Subcutaneous abdominal adipose tissue (tissue), 5 donors: ENCODE data around the gene SAMD10.

Experiments used
- H3K27ac ChIP-seq: one replicate; pipeline ENCODE4 v1.7.0; 2013; ENCODE audit warnings: low read depth, mild to moderate bottlenecking, inconsistent platforms, low read length, moderate library complexity
- H3K27me3 ChIP-seq, 5 donors: one replicate each; pipeline ENCODE4 v1.7.0; 2013; ENCODE audit warnings: low read length in 5 of 5, inconsistent platforms in 1 of 5; ENCODE audit not compliant: control insufficient read depth in 5 of 5, insufficient read depth in 4 of 5
- H3K36me3 ChIP-seq, 5 donors: one replicate each; pipeline ENCODE4 v1.7.0; 2013; ENCODE audit warnings: low read length in 5 of 5; ENCODE audit not compliant: control insufficient read depth in 5 of 5, insufficient read depth in 5 of 5
- H3K4me1 ChIP-seq, 5 donors: one replicate each; pipeline ENCODE4 v1.7.0; 2013; ENCODE audit warnings: low read length in 5 of 5, mild to moderate bottlenecking in 3 of 5, moderate library complexity in 1 of 5; ENCODE audit not compliant: control insufficient read depth in 5 of 5, insufficient read depth in 5 of 5
- H3K4me3 ChIP-seq, 5 donors: one replicate each; pipeline ENCODE4 v1.7.0; 2013; ENCODE audit warnings: low read length in 5 of 5, low read depth in 1 of 5
- H3K9ac ChIP-seq, 5 donors: one replicate each; pipeline ENCODE4 v1.7.0; 2013; ENCODE audit warnings: low read length in 5 of 5, mild to moderate bottlenecking in 4 of 5, moderate library complexity in 3 of 5
- H3K9me3 ChIP-seq, 5 donors: one replicate each; pipeline ENCODE4 v1.7.0; 2013; ENCODE audit warnings: low read length in 5 of 5; ENCODE audit not compliant: control insufficient read depth in 5 of 5
- donor health status: healthy.
- donor health status: healthy.
- donor health status: healthy.
- donor health status: healthy.
- donor health status: healthy.

SAMD10 gene

GRCh38 chr20:63950701-63951397 lies 28.6 kb downstream of the SAMD10 start:
- peak overlapping the region; percentile 90 for H3K27ac ChIP-seq
- H3K9me3 ChIP-seq, result no peaks in the 10 kb centered on the region
- no peak overlapping the region for H3K4me3 ChIP-seq
- no peaks in the 10 kb centered on the region for H3K27me3 ChIP-seq
- H3K4me1 ChIP-seq, result peaks cover 25 to 83% (median 81%) of the 10 kb centered on the region in 5 donors
- H3K36me3 ChIP-seq, result peaks cover 0 to 12% (median 6%) of the 10 kb centered on the region in 5 donors
- peak overlapping the region in 1 of 5 donors; percentile 56 for H3K9ac ChIP-seq

- Histone ChIP-seq H3K27me3 (no peaks in the 10 kb centered on the region), H3K36me3 (peaks cover 0 to 39% (median 36%) of the 10 kb centered on the region in 5 donors), H3K4me1 (peaks cover 13 to 70% (median 67%) of the 10 kb centered on the region in 5 donors), H3K4me3 (peak overlapping the region; percentile 11 to 56 (median 29)), H3K9me3 (no peaks in the 10 kb centered on the region), H3K27ac (peak overlapping the region; percentile 90), H3K9ac (peak overlapping the region in 1 of 5 donors; percentile 31)
These were observed 31.6 kb downstream of the SAMD10 start for GRCh38 chr20:63947638-63948456.

- no peak overlapping the region for H3K4me3 ChIP-seq
- no peaks in the 10 kb centered on the region for H3K27me3 ChIP-seq
- no peaks in the 10 kb centered on the region for H3K9me3 ChIP-seq
- H3K27ac ChIP-seq, result no peak overlapping the region
- peaks cover 13 to 70% (median 66%) of the 10 kb centered on the region in 5 donors for H3K4me1 ChIP-seq
- H3K36me3 ChIP-seq, result peaks cover 0 to 42% (median 37%) of the 10 kb centered on the region in 5 donors
- peak overlapping the region in 1 of 5 donors; percentile 31 for H3K9ac ChIP-seq
These were observed 32.3 kb downstream of the SAMD10 start for GRCh38 chr20:63946986-63947637.

- no peak overlapping the region for H3K9ac ChIP-seq
- H3K27me3 ChIP-seq, result no peaks in the 10 kb centered on the region
- no peaks in the 10 kb centered on the region for H3K9me3 ChIP-seq
- H3K36me3 ChIP-seq, result peaks cover 0 to 45% (median 37%) of the 10 kb centered on the region in 5 donors
- H3K4me1 ChIP-seq, result peaks cover 13 to 65% (median 57%) of the 10 kb centered on the region in 5 donors
- H3K4me3 ChIP-seq, result no peak overlapping the region
- no peak overlapping the region for H3K27ac ChIP-seq
These were observed 33.2 kb downstream of the SAMD10 start for GRCh38 chr20:63945921-63946920.

GRCh38 chr20:63945031-63945658 lies 34.3 kb downstream of the SAMD10 start:
- H3K9me3 ChIP-seq, result no peaks in the 10 kb centered on the region
- H3K9ac ChIP-seq, result no peak overlapping the region
- no peak overlapping the region for H3K27ac ChIP-seq
- H3K4me3 ChIP-seq, result no peak overlapping the region
- H3K4me1 ChIP-seq, result peaks cover 12 to 55% (median 46%) of the 10 kb centered on the region in 5 donors
- H3K36me3 ChIP-seq, result peaks cover 0 to 54% (median 48%) of the 10 kb centered on the region in 5 donors
- H3K27me3 ChIP-seq, result no peaks in the 10 kb centered on the region

GRCh38 chr20:63944078-63944941 lies 35.1 kb downstream of the SAMD10 start:
- Histone ChIP-seq H3K27me3 (no peaks in the 10 kb centered on the region), H3K4me1 (peaks cover 6 to 47% (median 38%) of the 10 kb centered on the region in 5 donors), H3K36me3 (peaks cover 0 to 61% (median 50%) of the 10 kb centered on the region in 5 donors), H3K4me3 (no peak overlapping the region), H3K27ac (no peak overlapping the region), H3K9ac (no peak overlapping the region), H3K9me3 (no peaks in the 10 kb centered on the region)

GRCh38 chr20:63943808-63944077 lies 35.7 kb downstream of the SAMD10 start:
- no peak overlapping the region for H3K9ac ChIP-seq
- no peaks in the 10 kb centered on the region for H3K9me3 ChIP-seq
- no peak overlapping the region for H3K27ac ChIP-seq
- H3K27me3 ChIP-seq, result no peaks in the 10 kb centered on the region
- peaks cover 4 to 41% (median 32%) of the 10 kb centered on the region in 5 donors for H3K4me1 ChIP-seq
- peaks cover 0 to 66% (median 53%) of the 10 kb centered on the region in 5 donors for H3K36me3 ChIP-seq
- H3K4me3 ChIP-seq, result no peak overlapping the region

GRCh38 chr20:63942969-63943807 lies 36.3 kb downstream of the SAMD10 start:
- Histone ChIP-seq H3K4me1 (peaks cover under 1 to 36% (median 27%) of the 10 kb centered on the region in 5 donors), H3K4me3 (no peak overlapping the region), H3K9ac (peak overlapping the region in 1 of 5 donors; percentile 23), H3K36me3 (peaks cover 0 to 68% (median 55%) of the 10 kb centered on the region in 5 donors), H3K27ac (no peak overlapping the region), H3K9me3 (no peaks in the 10 kb centered on the region), H3K27me3 (no peaks in the 10 kb centered on the region)
